HG02884 (cell line): ENCODE data around the gene SDK1.
"Not testable (repeated sequence)": the region's sequence is repeated elsewhere in the genome, so short reads cannot be mapped to it uniquely, and the experiment has no call there.

Experiments used
- ATAC-seq: cut with Tn5 transposase; IDR thresholded peaks from one replicate; pipeline ENCODE4 v1.9.1; 2021; ENCODE audit warnings: mild to moderate bottlenecking, moderate library complexity; ENCODE audit not compliant: unreplicated experiment

SDK1 gene

DNA sequence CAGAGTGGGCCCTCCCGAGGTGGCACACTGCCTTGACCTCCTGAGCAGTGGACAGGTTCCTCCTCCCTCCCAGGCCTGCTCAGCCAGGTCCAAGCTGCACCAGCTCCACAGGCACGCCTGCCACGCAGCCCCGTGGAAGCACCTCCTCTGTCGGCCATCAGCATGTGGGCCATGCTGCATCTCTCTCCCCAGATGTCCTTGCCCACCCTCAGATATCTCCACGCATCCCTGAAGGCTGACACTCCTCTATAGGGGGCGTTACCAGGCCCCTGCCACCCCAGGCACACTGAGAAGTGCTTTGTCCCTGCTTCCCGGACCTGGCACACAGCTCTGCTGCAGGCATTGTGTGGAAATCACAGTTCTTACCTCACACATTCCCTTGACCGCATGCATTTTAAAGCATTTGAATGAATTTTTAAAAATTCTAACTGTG lies 598.5 kb downstream of the SDK1 start:
- ATAC-seq = no peak

GRCh38 chr7:3908153-3908552 lies 607.1 kb downstream of the SDK1 start:
- no peak for ATAC-seq

DNA sequence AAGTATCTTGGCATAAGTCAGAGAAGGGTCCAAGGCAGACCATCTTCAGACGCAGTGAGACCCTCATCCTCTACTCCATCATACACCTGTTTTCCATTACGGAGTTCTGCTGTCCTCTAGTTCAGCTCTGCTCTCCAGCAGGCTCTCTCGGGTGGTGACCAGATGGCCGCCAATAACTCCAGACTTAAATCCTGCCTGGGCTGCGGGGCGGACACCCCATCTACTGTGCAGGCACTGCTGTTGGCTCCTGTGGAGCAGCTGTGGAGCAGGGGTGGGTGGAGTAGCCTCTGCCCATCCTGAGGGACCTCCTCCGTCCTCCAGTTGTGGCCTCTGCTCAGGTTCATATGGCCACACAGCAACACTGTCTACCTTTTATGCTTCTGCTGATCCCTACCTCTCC lies 608.1 kb downstream of the SDK1 start:
- ATAC-seq = no peak

GRCh38 chr7:3910054-3910453 lies 609.0 kb downstream of the SDK1 start:
- ATAC-seq = no peak

DNA sequence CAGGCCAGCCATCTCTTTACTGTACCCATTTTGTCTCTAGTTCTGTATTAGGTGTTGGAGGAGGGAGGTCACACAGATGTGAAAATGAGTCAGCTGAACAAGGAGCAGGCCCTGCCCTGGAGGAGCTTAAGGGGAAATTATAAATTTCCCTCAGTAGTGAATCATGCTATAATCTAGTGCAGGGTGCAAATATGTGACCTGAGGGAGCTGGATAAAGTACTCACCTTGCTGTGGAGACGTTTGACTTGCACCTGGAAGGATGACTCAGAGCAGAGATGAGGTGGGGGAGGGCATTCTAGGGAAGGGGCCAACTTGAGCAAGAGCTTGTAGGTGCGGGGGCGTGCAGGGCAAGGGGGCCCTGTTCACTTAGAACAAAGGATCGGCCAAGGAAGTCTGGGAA lies 610.6 kb downstream of the SDK1 start:
- no peak for ATAC-seq

DNA sequence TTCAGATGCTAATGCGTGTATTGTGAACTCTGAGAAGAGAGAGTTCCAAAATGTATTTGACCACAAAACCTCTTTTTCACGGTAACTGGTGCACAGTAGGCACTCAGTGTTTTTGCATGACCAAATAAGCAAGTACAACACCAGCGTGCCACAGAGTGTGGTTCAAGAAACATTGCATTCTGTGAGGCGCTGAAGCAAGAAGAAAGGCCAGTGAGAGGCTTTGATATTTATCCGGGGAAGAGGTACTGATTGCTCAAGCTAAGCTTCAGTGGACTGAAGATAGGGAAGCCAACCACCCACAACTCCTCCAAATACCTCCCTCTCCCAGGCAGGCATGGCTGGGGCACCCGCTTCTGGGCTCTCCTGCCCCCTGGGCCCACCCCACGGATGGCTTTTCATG lies 611.2 kb downstream of the SDK1 start:
- ATAC-seq = no peak

- ATAC-seq = no peak
Observed at GRCh38 chr7:3914051-3914775, 613.2 kb downstream of the SDK1 start.

GRCh38 chr7:3915337-3915878 lies 614.4 kb downstream of the SDK1 start:
- no peak for ATAC-seq

DNA sequence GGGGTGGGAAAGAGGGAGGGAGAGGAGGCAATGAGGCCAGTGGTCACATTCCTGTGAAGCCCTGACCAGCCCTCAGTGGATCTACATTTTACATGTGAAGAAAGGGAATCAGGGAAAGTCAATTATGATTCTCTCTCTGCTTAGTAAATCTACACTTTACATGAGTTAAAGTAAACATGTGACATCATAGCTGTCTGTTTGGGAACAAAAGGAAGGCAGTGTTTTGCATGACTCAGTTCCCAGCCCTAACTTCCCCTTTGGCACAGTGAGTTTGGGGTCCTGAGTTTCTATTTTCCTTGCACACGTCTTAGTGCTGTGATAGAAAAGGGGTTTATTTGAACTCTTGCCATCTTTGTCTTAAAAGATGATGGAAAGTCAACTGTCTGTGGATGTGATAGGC lies 615.1 kb downstream of the SDK1 start:
- ATAC-seq = no peak

- no peak for ATAC-seq
Observed at GRCh38 chr7:3917436-3917835, 616.4 kb downstream of the SDK1 start.

DNA sequence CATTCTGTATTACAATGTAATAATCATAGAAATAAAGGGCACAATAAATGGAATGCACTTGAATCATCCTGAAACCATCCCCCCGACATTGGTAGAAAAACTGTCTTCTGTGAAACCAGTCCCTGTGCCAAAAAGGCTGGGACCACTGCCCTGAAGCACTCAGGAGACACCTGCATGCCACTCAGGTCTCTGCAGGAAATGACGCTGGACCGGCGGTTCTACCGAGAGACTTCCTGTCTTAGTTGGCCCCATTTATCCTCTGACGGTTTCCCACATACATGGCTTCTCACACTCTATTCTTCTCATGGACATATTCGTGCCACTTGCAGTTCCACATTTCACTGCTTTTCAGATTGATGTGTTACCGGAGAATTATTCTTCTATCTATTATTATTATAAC lies 617.5 kb downstream of the SDK1 start:
- ATAC-seq = no peak

- no peak for ATAC-seq
Observed at GRCh38 chr7:3922175-3922635, 621.2 kb downstream of the SDK1 start.

DNA sequence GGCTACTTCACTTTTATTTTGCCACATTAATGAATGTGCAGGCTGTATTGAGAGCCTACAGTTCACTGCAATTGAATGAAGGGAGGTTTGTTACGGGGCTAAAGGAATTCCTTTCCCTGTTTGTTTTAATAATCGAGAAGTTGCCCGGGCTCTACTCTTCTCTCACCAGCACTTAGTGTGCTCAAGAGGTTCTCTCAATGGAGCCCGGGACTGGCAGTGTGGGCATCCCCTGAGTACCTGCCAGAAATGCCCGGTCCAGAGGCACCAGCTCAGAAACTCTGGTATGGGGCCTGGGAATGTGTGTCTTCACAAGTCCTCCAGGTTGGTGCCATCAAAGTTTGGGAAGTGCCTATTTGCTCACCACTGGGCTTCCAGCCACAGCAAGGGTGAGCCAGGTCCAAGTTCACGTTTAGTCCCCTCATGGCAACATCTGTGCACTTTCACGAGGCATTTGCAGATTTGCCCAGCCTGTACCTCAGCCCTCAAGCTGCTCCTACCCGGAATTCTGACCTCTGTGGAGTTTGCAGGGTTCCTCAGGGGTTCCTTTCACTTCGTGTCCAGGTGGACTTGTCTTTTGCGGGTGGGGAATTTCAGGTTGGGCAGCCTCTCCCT lies 622.4 kb downstream of the SDK1 start:
- no peak for ATAC-seq

DNA sequence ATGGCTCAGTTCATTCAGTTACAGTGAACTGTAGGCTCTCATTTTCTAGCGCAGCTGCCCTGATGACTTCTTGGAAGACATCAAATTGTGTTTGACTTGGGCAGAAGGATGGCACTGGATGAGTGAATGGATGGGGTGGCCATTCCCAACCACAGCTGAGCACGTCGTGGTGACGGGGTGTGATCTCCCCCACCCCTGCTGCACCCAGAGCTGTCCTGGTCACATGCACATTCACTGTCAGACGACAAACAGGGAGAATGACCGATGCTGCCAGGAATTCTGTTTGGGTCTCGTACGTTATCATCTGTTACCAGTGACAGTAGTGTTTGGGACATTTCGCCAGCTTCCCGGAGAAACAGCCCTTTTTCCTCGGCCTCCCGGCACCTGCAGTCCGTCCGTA lies 623.2 kb downstream of the SDK1 start:
- ATAC-seq = no peak

- no peak for ATAC-seq
Observed at GRCh38 chr7:3927446-3928110, 626.5 kb downstream of the SDK1 start.

- no peak for ATAC-seq
Observed at GRCh38 chr7:3928727-3929515, 627.9 kb downstream of the SDK1 start.

DNA sequence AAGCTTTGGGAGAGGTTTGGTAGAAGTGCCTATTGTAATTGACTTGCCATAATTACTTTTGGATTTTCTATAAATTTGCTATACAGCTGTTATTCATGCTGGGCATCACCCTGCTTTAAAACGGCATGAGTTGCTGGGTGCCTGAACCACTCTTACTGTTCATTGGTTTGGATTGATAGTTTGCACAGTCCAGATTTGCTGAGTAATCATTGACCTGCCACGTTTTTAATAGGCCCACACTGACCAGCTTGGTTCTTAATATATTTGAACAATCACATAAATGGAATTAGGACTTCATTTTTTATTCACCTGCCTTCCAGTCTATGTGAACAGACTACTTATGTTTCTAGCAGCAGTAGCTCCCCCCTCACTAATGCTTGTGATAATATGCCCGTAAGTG lies 630.8 kb downstream of the SDK1 start:
- no peak for ATAC-seq

DNA sequence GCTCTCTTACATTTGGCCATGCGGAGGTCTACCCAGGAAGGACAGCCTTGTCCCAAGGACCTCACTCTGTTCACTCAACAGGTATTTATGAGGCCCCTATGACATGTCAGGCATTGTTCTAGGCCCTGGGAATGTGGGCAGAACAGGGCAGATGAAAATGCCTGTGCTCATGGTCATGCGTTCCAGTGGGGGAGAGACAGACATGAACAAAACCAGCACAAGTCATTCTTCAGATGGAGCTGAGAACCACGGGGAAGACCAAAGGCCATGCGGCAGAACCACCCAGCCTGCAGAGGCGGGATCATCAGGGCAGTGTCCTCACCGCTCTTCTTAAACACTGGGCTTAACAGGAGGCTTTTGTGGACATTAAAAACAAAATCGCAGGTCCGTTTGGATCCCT lies 636.1 kb downstream of the SDK1 start:
- no peak for ATAC-seq

GRCh38 chr7:3937605-3938004 lies 636.6 kb downstream of the SDK1 start:
- no peak for ATAC-seq

DNA sequence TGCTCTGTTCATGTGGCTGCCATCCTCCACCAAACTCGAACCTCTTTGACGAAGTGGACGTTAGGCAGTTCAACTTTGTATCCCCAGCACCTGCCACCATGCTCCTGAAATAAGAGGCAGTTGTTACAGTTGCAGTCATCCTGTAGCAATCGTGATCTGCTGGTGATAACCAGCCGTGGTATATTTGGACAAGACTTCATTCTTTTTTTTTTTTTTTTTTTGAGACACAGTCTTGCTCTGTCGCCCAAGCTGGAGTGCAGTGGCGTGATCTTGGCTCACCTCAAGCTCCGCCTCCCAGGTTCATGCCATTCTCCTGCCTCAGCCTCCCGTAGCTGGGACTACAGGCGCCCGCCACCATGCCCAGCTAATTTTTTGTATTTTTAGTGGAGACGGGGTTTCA lies 640.7 kb downstream of the SDK1 start:
- not testable (repeated sequence) for ATAC-seq

DNA sequence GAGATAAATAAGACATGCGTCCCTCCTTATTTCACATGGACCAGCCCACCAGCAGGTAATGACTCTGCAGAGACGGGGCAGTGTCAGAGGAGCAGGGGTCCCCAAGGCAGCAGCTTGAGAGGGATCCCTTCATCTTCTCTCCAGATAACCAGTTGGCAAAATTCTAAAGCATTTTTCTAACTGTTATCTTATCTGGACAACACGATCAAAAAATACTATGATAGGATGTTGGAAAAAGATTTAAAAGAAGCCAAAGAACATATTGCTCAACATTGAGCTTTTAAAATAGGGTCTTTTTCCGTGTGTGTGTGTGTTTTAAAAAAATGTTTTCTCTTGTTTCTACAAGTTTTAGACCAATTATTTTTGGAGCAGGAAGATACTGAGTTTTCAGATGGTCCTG lies 641.2 kb downstream of the SDK1 start:
- ATAC-seq = no peak
